ENCODE results near the gene ABCB4. TPM values are rescaled to one million over a fixed set of nuclear protein-coding genes. Genes with fewer than 3 reads are reported as not detected.

ABCB4 gene
- total RNA-seq: 1.4 TPM in 1 of 2 replicates, not detected in the other

DNA sequence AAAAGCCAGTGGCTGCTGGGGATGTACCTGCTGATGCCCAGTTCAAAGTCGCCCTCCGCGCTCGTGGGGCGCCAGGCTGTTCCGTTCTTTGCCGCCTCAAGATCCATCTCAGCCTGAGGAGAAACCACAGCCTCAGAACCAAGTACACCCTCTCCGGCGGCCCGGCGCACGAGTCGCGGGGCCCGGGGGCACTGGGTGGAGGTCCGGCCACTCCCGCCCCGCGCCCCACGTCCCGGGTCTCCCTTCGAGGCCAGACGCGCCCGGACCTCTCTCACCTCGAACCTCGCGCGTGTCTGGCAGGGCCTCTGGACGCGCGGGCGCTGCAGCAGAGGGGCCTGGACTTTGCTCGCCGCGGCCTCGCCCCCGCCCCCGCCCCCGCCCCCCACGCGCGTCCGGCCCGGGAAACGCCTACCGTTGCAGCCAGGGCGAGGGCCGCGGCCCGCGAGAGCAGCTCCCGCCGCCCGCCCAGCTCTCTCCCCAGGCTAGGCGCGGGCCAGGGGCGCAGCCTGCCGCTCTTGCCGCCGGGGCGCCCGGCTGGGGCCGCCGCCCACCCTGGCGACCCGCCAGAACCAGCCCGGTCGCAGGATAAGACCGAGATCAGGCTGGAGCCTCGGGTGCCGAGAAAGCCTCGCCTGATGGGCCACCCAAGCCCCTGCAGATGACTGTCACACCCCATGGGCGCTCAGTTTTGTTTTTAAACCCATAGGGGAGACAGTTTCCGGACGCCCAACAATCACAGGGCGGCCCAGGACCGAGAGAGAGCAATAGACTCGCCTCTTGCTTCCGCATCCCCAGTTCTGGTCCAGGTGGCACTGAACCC is at the start of gene ABCB4:
TSS of gene ABCB4 (minus strand) at position 322 of the 820 bp plus-strand sequence. CDS start at position 107, 215 bp downstream.

Other genes with a start within 250 kb of the ABCB4 start
- gene CROT, start 130.0 kb downstream of the ABCB4 start, total RNA-seq: 7.5 and 13.0 TPM in 2 replicates
- gene ABCB1, start 125.2 kb upstream of the ABCB4 start, total RNA-seq: 0.64 and 13.3 TPM in 2 replicates
- gene RUNDC3B, start 152.7 kb upstream of the ABCB4 start, total RNA-seq: 0.24 TPM in 1 of 2 replicates, not detected in the other

Measured in tracheal epithelial cell (primary cell).